A172 (cell line): ENCODE measurements around the gene VSX1. TPM values are rescaled to one million over a fixed set of nuclear protein-coding genes. Genes with fewer than 3 reads are reported as not detected.

ENCODE experiments used
- DNase-seq: peaks from one replicate; pipeline ENCODE4 v3.0.0-alpha.2; 2015; ENCODE audit warnings: low spot score
- total RNA-seq: library from RNA; depleted of rRNA; stranded (reverse); fragments of >200 nt; shearing (Covaris generic); gene quantifications from 2 replicates; pipeline ENCODE4 v1.2.3, GENCODE V29; 2014

The VSX1 gene
- total RNA-seq, 1 experiment from 2014 or later = not detected

GRCh38 chr20:25065625-25066338 lies 16.2 kb downstream of the VSX1 start:
- DNase-seq = peak; percentile 58

DNA sequence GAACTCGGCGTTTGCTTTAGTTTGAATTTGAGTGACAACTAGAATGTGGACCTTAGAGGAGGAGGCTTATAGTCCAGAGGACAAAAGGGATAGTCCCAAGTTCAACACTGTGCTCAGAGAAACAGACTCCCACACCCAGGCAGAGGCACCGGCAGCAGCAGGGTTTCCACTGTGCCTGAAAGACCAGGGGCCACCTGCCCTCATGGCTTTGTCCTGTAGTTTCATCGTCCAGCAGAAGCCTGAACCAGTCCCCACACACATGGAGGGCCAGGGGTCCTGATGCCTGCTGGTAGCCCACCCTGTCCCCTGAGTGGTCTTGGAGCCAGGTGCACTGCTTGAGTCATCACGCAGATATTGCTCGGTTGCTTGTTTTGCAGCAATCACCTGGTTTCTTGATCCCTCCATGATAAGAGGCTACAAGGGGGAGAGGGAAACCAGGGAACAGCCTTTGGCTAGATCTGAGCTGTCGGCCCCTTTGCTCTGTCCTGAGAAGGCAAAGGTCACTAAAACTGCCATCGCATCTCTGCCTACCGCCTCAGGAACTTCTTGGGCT lies 16.8 kb downstream of the VSX1 start:
- no peak for DNase-seq

GRCh38 chr20:25064561-25065071 lies 17.3 kb downstream of the VSX1 start:
- no peak for DNase-seq

GRCh38 chr20:25063981-25064380 lies 18.0 kb downstream of the VSX1 start:
- DNase-seq = no peak

DNA sequence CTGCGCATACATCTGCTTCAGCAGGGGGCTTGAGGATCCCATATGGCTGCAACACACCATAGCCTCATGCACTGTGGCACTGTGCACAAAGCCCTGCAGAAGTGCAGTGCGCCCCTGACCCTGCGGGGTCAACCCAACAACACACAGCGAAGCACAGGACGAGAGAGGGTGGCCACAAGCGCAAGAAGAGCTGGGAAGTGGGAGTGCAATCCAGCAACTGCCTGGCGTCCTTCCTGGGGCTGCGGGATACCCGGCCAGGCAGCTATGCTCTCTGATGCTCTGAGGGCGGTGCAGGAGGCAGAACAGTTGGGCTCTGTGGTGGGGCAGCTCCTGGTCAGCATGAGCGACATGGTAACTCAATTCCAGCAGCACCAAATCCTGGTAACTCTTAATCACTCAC lies 18.4 kb downstream of the VSX1 start:
- no peak for DNase-seq

GRCh38 chr20:25062841-25063240 lies 19.1 kb downstream of the VSX1 start:
- DNase-seq = no peak

GRCh38 chr20:25061821-25062530 lies 20.0 kb downstream of the VSX1 start:
- no peak for DNase-seq

DNA sequence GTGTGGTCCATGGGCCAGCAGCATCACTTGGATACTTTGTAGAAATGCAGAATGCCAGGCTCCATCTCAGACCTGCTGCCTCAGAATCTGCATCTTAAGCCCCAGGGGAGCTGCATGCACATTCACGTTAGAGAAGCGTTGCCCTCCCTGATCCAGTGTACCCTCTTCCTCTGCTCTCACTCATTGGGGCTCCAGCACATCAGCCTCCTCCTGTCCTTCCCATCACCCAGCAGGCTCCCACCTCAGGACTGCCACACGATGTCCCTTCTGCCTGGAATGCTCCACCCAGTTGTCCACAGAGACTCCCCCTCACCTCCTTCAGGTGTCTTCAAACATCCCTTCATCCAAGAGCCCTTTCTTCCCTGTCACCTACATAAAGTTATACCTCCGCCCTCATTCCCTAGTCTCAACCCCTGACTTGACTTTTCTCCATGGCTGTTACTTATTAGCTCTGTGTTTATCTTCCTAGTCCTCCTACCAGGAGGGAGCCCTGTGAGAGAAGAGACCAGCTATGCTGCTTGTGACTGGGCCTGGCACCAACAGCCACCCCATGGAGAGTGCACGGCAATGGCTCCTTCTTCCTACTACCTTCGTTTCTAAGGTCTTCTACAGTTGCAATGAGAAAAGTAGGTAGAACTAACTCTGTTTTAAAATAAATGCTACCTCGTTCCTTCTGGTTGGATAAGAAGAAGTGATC lies 20.7 kb downstream of the VSX1 start:
- no peak for DNase-seq

DNA sequence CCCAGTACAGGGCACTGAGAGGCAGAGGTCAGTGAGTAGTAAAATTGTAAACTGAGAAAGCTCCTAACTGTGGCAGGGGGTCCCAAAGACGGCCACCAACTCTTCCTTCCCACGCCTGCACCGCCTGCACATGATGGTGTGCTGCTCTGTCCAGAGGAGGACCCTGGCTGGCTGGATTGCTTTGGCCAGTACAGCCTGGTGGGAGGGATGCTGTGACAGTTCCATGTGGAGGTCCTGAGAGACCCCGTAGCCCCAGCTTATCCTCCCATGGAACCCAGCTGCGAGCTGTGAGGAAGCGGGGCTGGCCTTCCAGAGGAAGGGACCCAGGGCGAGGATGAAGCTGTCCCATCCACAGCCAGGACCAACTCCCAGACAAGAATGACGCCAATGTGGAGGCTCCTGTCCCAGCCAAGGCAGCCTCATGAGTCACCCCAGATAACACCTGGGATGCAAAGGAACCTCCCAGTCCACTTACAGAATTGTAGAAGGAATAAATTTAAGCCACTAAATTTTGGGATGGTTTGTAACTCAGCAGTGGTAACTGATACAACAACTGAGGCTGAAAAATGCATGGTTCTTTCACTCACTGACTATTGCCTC lies 22.0 kb downstream of the VSX1 start:
- DNase-seq = peak; percentile 13

DNA sequence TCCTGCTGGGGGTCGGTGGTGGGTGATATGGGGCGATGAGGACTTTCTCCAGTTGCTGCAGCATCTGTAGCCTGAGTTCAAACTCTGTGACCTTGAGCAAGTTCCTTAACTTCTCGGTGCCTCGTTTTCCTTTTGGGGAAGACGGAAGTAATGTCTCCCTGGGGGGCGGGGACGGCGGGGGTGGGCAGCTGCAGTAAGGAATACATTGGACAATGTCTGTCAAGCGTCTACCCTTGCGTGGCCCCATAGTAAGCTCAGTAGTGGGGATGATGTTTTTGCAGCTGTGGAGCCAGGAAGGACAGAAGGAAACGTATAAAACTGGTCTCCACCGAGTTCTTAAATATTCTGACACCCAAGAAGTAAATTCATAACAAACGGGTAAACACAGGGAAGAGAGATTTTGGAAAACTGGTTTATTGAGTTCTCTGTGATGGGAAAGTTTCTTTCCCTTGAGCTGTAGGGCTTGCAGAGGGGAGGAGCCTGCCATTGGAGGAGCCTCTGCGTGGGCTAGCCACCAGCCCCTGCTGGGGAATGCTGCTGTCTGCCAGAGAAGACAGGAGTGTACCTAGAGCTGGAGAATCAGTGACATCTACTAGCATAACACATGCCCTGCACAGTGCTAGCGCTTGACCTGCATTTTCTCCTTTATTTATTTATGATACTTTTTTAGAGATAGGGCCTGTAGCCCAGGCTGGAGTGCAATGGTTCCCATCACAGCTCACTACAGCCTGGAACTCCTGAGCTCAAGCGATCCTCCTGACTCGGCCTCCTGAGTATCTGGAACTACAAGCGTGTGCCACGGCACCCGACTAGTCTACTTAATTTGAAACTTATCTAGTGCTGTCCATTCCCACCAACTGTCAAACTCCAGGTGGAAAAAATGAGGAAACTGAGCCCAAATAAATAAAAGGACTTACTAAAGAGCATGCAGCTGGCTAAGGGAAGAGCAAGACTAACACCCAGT lies 22.8 kb downstream of the VSX1 start:
- DNase-seq = no peak

GRCh38 chr20:25058051-25058846 lies 23.7 kb downstream of the VSX1 start, which contains the start of gene ACSS1:
ACSS1 (minus strand) TSS chr20:25058139; CDS start chr20:25058102, 37 bp downstream.
- DNase-seq = no peak

DNA sequence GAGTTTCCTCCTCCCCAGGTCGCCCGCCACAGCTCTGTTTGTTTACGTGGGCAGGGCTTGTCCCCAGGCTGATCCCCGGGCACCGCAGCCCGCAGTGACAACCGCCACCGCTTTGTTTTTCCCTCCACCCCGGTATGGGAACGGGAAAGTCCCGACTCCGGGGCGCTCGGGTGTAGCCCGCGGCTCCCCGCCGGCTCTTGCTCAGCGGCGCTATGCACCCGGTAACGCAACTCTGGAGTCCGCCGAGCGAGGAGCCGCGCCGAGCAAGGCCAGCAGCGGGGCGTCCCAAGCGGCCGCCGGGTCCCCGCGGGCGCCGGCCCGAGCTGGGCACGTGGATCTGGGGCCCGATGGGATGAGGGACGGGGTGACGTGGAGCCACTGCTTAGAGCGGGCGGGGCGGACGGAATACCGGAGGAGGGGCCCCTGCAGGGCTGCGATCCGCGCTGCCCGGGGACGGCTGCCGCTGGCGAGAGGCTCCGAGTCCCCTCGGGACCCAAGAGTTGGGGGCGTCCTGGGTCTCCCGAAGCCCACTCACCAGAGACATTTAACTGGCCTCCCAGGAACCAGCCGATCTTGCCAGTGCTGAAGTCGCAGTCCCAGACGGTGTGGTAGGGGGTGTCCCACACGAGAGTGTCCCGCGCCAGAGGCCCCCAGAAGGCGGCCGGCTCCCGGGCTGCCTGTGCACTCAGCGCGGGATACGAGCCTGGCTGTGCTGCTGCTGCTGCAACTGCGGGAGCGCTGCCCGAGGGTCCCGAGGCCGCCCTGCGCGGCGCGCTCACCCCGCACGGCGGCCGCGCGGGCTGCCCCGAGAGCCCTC lies 24.5 kb downstream of the VSX1 start:
- peak; percentile 34 for DNase-seq

GRCh38 chr20:25056690-25057233 lies 25.2 kb downstream of the VSX1 start:
- no peak for DNase-seq

DNA sequence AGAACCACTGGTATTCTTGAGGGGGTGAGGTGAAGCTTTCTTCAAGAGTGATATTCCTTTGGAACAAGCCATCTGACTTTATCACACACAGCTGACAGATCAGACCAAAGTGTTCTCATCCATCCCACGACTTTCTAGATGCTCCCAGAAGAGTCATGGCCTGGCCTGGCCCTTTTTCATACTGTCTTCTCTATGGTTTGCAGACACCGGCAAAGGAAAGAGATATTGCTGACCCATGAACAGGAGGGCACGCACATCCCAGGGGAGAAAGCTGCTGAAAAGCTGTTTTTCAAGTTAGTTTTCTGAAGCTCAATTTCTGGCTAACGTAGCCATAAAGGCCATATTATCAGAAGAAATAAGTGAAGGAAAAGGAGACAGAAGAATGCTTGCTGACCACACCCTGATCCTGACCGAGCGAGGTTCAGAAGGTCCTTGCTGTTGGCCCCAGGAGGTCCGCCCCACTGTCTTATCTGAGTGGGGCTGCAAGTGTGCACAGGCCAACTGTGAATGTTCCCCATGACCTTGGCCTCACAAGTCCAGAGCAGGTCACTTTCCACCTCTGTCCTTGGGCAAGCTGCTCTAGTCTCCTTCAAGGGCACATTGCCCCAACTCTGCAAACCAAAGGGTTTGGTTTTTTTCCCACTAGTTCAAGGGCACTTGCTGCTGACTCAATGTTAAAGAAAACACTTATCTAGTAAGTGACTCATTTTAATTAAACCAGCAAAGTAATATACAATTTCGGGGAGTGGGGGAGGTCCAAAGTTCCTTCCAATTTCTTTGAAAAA lies 26.0 kb downstream of the VSX1 start:
- DNase-seq = peak; percentile 41

- peak; percentile 46 for DNase-seq
These were observed 26.8 kb downstream of the VSX1 start for GRCh38 chr20:25054995-25055629.

- DNase-seq = no peak
These were observed 27.7 kb downstream of the VSX1 start for GRCh38 chr20:25054096-25054820.
